NCI-H748 treated with DMSO at 0.1 percent for 48 hours (cell line): Measurements from ENCODE around the gene HSF4.

Experiments
- DNase-seq: peaks from one replicate; lab custom pipeline; 2025; lab: John Stamatoyannopoulos, UW

HSF4 gene

GRCh38 chr16:67166598-67167168, 2.1 kb downstream of the HSF4 start:
- no peak for DNase-seq

DNA sequence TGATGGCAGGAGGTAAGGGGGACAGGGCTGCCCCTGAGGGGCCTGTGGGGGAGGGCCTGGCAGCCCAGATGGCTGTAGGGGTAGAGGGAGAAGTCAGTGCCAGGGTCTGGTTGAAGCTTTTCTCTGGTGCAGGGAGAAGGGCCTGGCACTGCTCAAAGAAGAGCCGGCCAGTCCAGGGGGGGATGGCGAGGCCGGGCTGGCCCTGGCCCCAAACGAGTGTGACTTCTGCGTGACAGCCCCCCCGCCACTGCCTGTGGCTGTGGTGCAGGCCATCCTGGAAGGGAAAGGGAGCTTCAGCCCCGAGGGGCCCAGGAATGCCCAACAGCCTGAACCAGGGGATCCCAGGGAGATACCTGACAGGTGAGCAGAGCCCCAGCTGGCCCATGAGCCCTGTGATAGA, 3.0 kb downstream of the HSF4 start:
- no peak for DNase-seq

DNA sequence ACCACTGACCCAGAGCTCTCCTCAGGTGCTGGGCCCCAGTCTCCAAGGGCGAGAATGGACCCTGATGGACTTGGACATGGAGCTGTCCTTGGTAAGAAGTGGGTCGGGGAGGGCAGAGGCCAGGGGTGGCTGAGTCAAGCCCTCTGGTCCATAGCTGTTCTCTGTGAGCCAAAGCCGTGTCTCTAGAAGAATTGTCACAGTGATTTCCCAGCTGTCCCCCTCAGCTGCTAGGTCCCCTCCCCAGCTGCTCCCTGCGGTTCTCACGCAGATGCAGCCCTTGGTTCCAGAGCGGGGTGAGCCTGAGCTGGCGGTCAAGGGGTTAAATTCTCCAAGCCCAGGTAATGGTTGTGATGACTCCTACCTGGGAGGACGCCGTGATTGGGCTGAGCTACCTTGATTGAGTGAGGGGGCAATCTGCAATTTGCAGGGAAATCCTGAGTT, 4.5 kb downstream of the HSF4 start:
- DNase-seq: no peak

- DNase-seq: no peak
Measured at GRCh38 chr16:67169642-67170167, 5.2 kb downstream of the HSF4 start.

DNA sequence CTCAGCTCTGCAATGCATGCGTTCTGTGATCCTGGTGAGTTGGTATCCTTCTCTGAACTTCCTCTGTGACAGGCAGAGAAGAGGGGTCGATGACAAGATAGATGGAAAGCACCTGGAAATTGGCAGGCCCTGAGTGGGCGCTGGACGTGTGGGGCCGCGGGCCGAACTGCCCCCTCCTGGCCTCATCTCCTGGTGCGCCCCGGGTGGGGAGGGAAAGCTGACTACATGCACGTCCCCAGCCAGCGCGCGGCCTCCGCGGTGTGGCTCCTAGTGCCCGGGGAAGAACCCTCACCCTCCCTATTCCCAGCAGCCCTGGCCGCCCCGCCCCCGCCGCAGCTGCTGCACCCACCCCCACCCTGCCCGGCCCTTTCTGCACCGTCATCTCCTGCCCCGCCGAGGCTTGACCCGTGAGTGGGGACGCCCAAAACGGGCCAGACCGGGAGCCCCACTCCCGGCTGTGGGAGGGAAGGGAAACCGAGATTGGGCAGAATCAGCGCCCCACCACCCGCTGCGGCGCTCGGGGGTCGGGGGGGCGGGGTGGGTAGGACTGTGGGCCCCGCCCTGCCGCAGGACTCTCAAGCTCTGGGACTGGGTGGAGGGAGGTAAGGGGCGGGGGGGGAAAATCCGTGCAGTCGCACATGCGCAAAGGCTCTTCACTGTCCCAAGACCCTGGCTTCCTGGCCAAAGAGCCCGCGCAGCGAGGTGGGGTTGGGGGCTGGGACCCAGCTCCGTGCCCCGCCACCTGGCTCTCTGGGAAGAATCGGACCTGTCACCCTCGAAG, 5.8 kb downstream of the HSF4 start, which contains the start of gene NOL3:
TSS of gene NOL3 (plus strand) at position 371 of the 781 bp plus-strand sequence.
- peak; percentile 56 for DNase-seq

GRCh38 chr16:67170949-67171649, 6.6 kb downstream of the HSF4 start:
- DNase-seq: no peak

DNA sequence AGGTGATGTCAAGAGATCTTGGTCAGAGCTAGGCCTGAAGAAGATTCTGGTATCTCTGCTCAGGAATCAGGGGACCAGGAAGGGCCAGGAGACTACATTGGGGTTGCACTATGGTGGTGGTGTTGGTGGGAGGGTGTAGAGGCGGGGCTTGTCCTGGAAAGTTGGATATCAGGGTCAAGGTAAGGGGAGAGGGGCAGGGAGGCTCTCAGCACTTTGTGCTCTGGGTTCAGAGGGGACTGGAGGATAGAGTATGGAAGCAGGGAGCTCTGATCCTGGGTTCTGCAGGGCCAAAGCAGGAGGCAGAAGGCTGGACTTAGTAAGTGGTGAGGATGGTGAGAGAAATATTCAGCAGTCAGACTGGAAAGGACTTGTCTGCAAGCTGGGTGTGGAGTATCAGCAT, 8.8 kb downstream of the HSF4 start:
- no peak for DNase-seq

GRCh38 chr16:67173808-67174705, 9.5 kb downstream of the HSF4 start:
- peak; percentile 42 for DNase-seq

GRCh38 chr16:67174706-67175231, 10.2 kb downstream of the HSF4 start:
- DNase-seq: no peak

- no peak for DNase-seq
Measured at GRCh38 chr16:67176662-67177061, 12.1 kb downstream of the HSF4 start.

DNA sequence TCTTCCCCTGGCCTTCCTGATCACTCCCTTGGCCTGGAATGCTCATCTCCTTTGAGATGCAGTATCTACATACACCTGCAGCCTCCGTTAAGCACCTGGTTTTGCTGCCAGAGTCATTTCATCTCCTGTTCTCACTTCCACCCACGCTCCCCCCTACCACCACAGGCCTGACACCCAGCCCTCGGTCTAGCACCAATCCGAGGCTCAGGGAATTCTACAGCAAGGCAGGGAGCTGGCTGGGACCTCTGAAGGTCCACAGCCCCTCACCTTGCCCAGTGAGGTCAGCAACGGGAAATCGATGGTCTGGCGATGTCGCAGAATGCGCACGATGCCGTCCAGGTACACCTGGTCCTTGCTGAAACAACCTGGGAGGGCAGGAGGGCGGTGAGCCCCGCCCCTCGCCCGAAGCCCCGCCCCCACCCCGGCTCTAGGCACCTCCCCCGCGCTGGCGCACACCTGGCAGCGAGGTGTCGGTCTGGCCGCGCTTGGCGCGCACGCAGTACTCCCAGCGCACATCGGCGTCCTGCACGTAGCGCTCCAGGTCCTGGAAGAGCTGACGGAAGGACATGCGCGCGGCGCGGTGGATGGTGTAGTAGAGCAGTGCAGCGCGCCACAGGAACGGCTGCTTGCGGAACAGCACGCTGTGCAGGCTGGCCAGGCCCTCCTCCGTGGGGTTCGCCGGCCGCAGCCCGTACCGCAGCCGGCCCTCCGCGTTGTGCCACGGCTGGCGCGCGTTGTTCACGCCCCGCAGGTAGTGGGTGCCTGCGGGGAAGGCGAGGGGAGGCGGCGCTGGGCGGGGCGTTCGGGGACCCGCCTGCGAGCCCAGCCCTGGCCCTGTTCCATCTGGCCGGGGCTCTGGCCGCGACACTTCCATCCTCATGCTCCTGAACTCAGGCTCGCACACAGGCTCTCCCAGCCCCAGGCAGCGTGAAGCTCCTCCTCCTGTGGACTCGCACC, 13.5 kb downstream of the HSF4 start:
- peak; percentile 72 for DNase-seq

GRCh38 chr16:67179421-67180080, 15.0 kb downstream of the HSF4 start:
- DNase-seq: no peak

DNA sequence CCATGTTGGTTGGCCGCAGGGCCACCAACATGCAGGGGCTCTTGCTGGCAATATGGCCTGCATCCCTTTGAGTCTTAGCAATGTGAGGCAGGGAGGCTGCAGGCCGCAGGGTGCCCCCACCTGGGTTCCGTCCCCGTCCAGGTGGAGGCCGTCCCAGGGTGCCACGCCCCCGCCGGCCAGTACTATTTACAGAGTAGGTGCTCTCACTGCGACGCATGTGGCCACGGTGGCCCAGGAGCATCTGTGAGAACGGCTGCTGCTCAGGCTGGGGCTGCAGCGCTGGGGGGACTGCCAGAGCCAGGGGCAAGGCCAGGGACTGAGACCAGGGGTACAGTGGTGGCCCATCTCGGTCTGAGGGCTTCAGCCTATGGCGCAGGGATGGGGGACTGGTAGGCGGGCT, 15.6 kb downstream of the HSF4 start:
- no peak for DNase-seq

DNA sequence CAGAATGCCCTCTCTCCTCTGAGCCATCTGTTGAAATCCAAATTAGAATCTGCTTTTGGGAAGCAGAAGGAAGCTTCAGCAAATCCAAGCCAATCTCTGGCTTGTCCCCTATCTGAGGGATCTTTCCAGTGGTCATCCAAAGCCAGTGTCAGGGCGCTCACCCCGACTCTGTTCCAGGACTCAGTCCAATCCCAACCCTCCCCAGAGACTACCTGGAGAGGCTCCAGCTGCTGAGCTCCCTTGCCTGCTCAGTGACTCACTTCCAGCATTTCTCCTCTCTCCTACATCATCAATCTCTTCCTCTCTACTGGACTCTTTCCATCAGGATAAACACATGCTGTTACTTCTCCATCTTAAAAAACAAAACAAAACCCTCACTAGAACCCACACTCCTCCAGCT, 16.8 kb downstream of the HSF4 start:
- no peak for DNase-seq

GRCh38 chr16:67182288-67182687, 17.7 kb downstream of the HSF4 start:
- DNase-seq: no peak

GRCh38 chr16:67183284-67183626, 18.7 kb downstream of the HSF4 start:
- no peak for DNase-seq

- peak; percentile 95 for DNase-seq
Measured at GRCh38 chr16:67183627-67184452, 19.3 kb downstream of the HSF4 start, which contains the start of gene MATCAP1. Gene MATCAP1, minus strand, starts transcription at chr16:67183963. Its CDS starts 3,353 bp downstream, at chr16:67180610.

GRCh38 chr16:67184453-67184994, 20.0 kb downstream of the HSF4 start:
- no peak for DNase-seq
